Nephron (organoid): ENCODE data around the gene WDR13.

Experiments used
- H3K27ac Mint-ChIP-seq, 3 experiments: 2 replicates each; pipeline ENCODE4 v1.8.0; 2020; ENCODE audit warnings: mixed read lengths in 3 of 3, mild to moderate bottlenecking in 2 of 3, moderate library complexity in 1 of 3
- H3K27me3 Mint-ChIP-seq: 2 replicates; pipeline ENCODE4 v1.8.0; 2021; ENCODE audit warnings: low read depth, mild to moderate bottlenecking, moderate library complexity, mixed read lengths
- H3K36me3 Mint-ChIP-seq: 2 replicates; pipeline ENCODE4 v1.8.0; 2020; ENCODE audit warnings: low read depth, mixed read lengths
- H3K4me1 Mint-ChIP-seq: 2 replicates; pipeline ENCODE4 v1.8.0; 2020; ENCODE audit warnings: mixed read lengths
- H3K4me3 Mint-ChIP-seq, 3 experiments: 2 replicates each; pipeline ENCODE4 v1.8.0; 2020; ENCODE audit warnings: mild to moderate bottlenecking in 3 of 3, mixed read lengths in 3 of 3, moderate library complexity in 2 of 3
- H3K9me3 Mint-ChIP-seq: 2 replicates; pipeline ENCODE4 v1.8.0; 2020; ENCODE audit warnings: mixed read lengths
- CTCF ChIP-seq, 3 experiments: fragments of 200-600 bp; sonication (generic); IDR thresholded peaks; one replicate each; pipeline ENCODE4 v1.5.0; 2021; ENCODE audit warnings: antibody characterized with exemption in 3 of 3; ENCODE audit not compliant: unreplicated experiment in 3 of 3

WDR13 gene

GRCh38 chrX:48590203-48591103 lies 6.8 kb upstream of the WDR13 start:
- Mint-ChIP-seq H3K4me1 (no peaks in the 10 kb centered on the region), H3K27me3 (no peaks in the 10 kb centered on the region)
- no peak for TF ChIP-seq CTCF (IDR thresholded peaks at IDR 0.05; ENCODE audit: unreplicated experiment in 3 of 3)

GRCh38 chrX:48591255-48591791 lies 6.0 kb upstream of the WDR13 start:
- Mint-ChIP-seq H3K27me3 (no peaks in the 10 kb centered on the region), H3K4me3 (no peak overlapping the region), H3K27ac (no peak overlapping the region), H3K36me3 (no peaks in the 10 kb centered on the region), H3K9me3 (peaks cover 9% of the 10 kb centered on the region), H3K4me1 (no peaks in the 10 kb centered on the region)
- no peak for TF ChIP-seq CTCF (IDR thresholded peaks at IDR 0.05; ENCODE audit: unreplicated experiment in 3 of 3)

More at GRCh38 chrX:48590203-48591103, 6.8 kb upstream of the WDR13 start:
- H3K36me3 Mint-ChIP-seq = no peaks in the 10 kb centered on the region
- no peak overlapping the region for H3K27ac Mint-ChIP-seq
- H3K9me3 Mint-ChIP-seq = peaks cover 9% of the 10 kb centered on the region
- H3K4me3 Mint-ChIP-seq = no peak overlapping the region

- no peaks in the 10 kb centered on the region for H3K27me3 Mint-ChIP-seq
- H3K9me3 Mint-ChIP-seq = peaks cover 13% of the 10 kb centered on the region
- peaks cover 7% of the 10 kb centered on the region for H3K4me1 Mint-ChIP-seq
- H3K27ac Mint-ChIP-seq = no peak overlapping the region
- H3K4me3 Mint-ChIP-seq = no peak overlapping the region
- H3K36me3 Mint-ChIP-seq = peaks cover 6% of the 10 kb centered on the region
- no peak for TF ChIP-seq CTCF (IDR thresholded peaks at IDR 0.05; ENCODE audit: unreplicated experiment in 3 of 3)
Measured at GRCh38 chrX:48592971-48593370, 4.3 kb upstream of the WDR13 start.

- Mint-ChIP-seq H3K4me3 (peak overlapping the region in 1 of 3 experiments; percentile 38), H3K27me3 (no peaks in the 10 kb centered on the region), H3K27ac (peak overlapping the region in 1 of 3 experiments; percentile 9), H3K36me3 (peaks cover 14% of the 10 kb centered on the region), H3K4me1 (peaks cover 11% of the 10 kb centered on the region), H3K9me3 (peaks cover 11% of the 10 kb centered on the region)
- no peak for TF ChIP-seq CTCF (IDR thresholded peaks at IDR 0.05; ENCODE audit: unreplicated experiment in 3 of 3)
Measured at GRCh38 chrX:48595929-48596328, 1.4 kb upstream of the WDR13 start.

GRCh38 chrX:48598614-48599013 lies 1.3 kb downstream of the WDR13 start:
- Mint-ChIP-seq H3K36me3 (peaks cover 28% of the 10 kb centered on the region), H3K27ac (peak overlapping the region; percentile 99 to 100 (median 100)), H3K4me1 (peaks cover 11% of the 10 kb centered on the region), H3K9me3 (peaks cover 7% of the 10 kb centered on the region), H3K27me3 (no peaks in the 10 kb centered on the region), H3K4me3 (peak overlapping the region; percentile 95 to 98 (median 97))
- no peak for TF ChIP-seq CTCF (IDR thresholded peaks at IDR 0.05; ENCODE audit: unreplicated experiment in 3 of 3)
